GM19397 (cell line): Measurements from ENCODE around the gene PML.
"Not testable (repeated sequence)": the region's sequence is repeated elsewhere in the genome, so short reads cannot be mapped to it uniquely, and the experiment has no call there.

Experiments
- ATAC-seq: cut with Tn5 transposase; IDR thresholded peaks from one replicate; pipeline ENCODE4 v1.9.1; 2021; ENCODE audit warnings: mild to moderate bottlenecking, moderate library complexity; ENCODE audit not compliant: unreplicated experiment

PML gene

DNA sequence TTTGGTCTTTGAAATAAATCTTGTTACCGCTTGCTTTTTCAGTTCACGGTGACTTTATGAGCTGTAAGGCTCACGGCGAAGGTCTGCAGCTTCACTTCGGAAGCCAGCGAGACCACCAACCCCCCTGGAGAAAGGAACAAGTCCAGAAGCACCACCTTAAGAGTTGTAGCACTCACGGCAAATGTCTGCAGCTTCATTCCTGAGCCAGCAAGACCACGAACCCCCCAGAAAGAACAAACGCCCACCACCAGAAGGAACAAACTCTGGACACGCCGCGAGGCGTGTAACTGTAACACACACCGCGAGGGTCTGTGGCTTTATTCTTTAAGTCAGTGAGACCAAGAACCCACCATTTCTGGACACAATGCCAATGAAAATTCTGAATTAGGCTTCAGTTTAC lies 59.0 kb downstream of the PML start:
- ATAC-seq: no peak

GRCh38 chr15:74053941-74054529 lies 59.5 kb downstream of the PML start:
- ATAC-seq: no peak

DNA sequence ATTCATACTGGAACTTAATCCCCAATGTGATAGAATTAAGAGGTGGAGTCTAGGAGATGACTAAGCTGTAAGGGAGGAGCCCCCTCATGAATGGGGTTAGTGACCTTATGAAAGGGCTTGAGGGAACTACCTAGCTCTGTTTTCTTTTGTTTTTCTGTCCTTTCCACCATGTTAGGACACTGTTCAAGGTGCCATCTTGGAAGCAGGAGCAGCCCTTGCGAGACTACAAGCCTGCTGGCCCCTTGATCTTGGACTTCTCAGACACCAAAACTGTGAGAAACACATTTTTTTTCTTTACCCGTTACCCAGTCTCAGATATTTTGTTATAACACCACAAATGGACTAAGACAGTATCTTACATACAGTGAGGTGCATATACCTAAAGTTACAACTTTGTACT lies 61.3 kb downstream of the PML start:
- ATAC-seq: no peak

GRCh38 chr15:74056330-74056729 lies 61.8 kb downstream of the PML start:
- ATAC-seq: not testable (repeated sequence)

- not testable (repeated sequence) for ATAC-seq
Observed at GRCh38 chr15:74059050-74059833, 64.7 kb downstream of the PML start.

DNA sequence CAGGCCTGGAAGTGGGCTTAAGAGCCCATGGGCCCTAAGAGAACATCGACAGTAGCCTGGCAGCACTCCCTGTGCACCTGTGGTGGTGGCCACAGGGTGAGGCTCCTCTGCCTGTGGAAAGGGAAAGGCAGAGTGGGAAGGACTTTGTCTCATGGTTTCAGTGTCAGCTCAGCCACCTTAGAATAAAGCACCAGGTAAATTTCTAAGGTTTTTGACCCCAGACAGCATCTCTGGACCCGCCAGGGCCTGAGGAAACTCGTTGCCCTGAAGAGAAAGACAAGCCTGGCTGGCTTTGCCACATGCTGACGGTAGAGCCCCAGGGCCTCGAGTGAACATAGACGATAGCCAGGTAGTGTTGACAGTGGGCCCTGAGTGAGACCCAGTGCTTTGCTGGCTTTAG lies 65.7 kb downstream of the PML start:
- no peak for ATAC-seq

GRCh38 chr15:74062236-74062635 lies 67.7 kb downstream of the PML start:
- no peak for ATAC-seq

GRCh38 chr15:74062671-74063070 lies 68.2 kb downstream of the PML start:
- ATAC-seq: no peak

DNA sequence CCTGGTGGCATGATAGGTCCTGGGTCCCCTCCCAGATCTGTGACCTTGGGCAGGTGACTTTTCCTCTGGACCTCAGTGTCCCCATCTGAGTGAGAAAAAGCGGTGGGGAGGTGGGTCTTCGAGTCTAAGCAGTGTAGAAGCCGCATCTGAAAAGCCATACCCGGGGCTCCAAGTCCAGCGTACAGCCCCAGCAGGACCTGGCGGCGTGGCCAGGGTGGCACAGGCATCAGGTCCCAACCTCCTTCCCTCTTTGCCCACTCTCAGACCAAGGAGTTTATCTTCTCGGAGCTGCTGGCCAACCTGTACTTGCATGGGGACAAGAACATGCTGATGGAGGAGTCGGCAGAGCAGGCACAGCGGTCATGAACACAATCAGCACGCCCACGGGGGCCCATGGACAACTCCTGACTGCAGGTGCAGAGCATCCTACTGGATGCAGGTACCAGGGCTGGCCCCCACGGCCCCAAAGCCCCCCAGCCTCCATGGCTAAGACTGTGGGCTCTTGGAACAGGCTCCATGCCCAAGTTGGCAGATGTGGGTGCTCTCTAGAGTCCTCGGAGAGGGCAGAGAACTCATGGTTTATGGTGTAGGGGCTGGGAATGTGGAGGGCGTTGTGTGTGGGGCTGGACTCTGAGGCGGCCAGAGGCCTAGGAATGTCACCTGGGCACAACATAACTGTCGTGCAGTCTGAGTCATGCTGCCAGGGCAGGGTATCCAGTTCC lies 69.1 kb downstream of the PML start:
- not testable (repeated sequence) for ATAC-seq

- not testable (repeated sequence) for ATAC-seq
Observed at GRCh38 chr15:74064183-74064582, 69.7 kb downstream of the PML start.

- ATAC-seq: not testable (repeated sequence)
Observed at GRCh38 chr15:74064822-74065221, 70.3 kb downstream of the PML start.

DNA sequence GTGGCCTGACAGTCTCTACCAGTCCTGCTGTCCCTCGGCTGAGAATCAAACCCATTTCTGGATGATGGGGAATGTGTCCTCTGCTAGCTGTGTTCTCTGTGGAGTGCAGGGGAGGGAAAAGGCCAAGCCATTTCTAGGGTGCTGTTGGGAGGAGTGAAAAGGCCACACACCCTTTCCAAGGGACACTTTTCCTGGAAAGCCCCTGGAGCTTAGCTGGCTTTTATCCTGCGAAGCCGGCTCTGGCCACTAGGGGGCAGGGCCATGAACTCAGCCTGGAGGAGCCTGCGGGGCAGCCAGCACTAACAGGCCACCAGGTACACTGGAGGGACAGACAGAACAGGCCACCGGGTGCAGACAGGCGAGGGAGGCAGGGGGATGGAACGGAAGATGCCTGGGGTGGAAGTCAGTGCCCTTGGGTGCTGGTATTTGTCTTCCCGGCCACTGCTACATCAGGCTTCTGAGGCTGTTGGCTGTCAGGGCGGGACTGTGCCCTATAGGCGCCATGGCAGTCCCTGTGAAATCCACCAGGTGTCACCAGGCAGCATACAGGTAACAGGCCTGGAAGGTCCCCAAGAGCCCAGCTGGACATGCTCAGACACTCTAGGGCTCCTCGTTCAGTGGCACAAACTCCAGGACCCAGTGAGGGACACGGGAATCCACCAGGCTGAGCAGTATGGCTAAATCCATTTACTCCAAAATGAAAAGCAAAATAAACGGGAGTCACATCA lies 71.3 kb downstream of the PML start:
- not testable (repeated sequence) for ATAC-seq

DNA sequence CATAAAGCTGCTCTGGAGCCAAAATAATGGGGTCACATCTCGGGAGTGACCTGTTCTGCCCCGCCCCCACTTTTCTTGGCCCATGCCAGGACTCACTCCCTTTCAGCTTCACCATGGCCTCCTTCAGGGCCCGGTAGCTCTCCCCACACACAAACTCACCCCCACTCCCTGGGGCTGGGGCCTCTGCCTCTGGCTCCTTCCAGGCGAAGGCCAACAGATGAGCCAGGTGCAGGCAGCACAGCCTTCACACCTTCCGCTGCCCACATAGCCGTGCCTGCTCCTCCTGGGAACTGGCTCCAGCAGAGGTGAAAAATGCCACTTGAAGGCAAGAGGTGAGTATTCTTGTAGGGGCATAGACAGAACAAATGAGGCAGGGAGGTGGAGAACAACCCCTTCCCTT lies 77.1 kb downstream of the PML start:
- not testable (repeated sequence) for ATAC-seq

DNA sequence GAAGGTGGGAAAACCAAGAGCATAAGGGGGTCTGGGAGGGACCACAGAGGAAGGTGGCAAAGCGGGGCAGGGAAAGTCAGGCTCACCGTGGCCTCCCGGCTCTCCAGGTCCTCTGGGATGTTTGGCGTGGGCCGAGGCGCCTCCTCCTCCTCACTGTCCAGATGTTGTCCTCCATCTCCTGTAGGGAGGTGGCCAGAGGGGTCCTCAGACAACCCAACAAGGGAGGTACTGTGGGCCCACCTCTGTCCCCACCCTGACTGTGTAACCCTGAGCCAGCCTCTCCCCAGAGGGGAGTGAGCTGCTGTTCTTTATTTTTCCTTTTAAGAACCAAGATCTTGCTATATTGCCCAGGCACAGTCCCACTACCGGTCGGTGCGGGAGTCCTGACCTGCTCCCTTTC lies 77.6 kb downstream of the PML start:
- not testable (repeated sequence) for ATAC-seq

GRCh38 chr15:74072614-74073337 lies 78.3 kb downstream of the PML start:
- not testable (repeated sequence) for ATAC-seq

- ATAC-seq: not testable (repeated sequence)
Observed at GRCh38 chr15:74075781-74076180, 81.3 kb downstream of the PML start.

- ATAC-seq: not testable (repeated sequence)
Observed at GRCh38 chr15:74082450-74082849, 87.9 kb downstream of the PML start, which contains the start of gene GOLGA6A. Gene GOLGA6A, minus strand, starts transcription at chr15:74082550. Its CDS starts 41 bp downstream, at chr15:74082509.

DNA sequence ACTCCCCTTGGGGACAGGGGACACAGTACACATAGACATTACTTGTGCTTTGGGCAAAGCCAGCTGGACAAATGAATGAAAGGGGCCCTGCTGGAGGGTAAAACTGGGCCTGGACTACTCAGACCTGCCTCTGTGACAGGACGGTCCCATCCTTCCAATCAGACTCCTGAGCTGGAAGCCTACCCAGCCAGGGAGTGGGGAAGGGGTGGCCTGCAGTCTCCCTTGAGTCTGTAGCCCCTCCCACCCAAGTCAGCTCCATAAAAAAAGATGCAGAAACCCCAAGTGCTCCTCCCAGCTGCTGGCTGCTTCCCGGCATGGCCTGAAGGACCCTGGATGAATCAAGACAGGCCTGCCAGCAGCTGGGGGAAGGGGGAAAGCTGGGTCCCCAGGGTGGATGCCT lies 100.1 kb downstream of the PML start:
- not testable (repeated sequence) for ATAC-seq

- not testable (repeated sequence) for ATAC-seq
Observed at GRCh38 chr15:74095610-74096009, 101.1 kb downstream of the PML start.

GRCh38 chr15:74096753-74097474 lies 102.4 kb downstream of the PML start:
- not testable (repeated sequence) for ATAC-seq
